Measurements from ENCODE around the gene ZEB1. TPM values are rescaled to one million over a fixed set of nuclear protein-coding genes. Genes with fewer than 3 reads are reported as not detected.

Gene ZEB1
- total RNA-seq, 1 experiment from 2014 or later, result 31.5 TPM

- H3K9me3 ChIP-seq (ENCODE audit: control insufficient read depth, insufficient read depth, low read depth, low read length), result no peaks in the 10 kb centered on the region
- BruUV-seq (replicated peaks), result no TSS peak
- no peak overlapping the region for H3K4me3 ChIP-seq (ENCODE audit: low read depth in 2 of 2, low read length in 2 of 2)
- H3K27me3 ChIP-seq (ENCODE audit: control insufficient read depth, insufficient read depth, low read length), result no peaks in the 10 kb centered on the region
- ATAC-seq, result no peak
- in situ Hi-C loops (cut with HindIII; ENCODE audit: low pct_unique_long_range_greater_than_20kb, low sequenced_read_pairs) (no loop called here), intact Hi-C loops (cut with micrococcal nuclease; ENCODE audit: unreplicated experiment) (no loop called here)
- no peak overlapping the region for H3K27ac ChIP-seq (ENCODE audit: low read length)
- H3K4me1 ChIP-seq (ENCODE audit: control insufficient read depth, insufficient read depth, low read length), result peaks cover 7% of the 10 kb centered on the region; the same call in 1 of the 2 replicates
- no peaks in the 10 kb centered on the region for H3K36me3 ChIP-seq (ENCODE audit: control insufficient read depth, insufficient read depth, low read length)
- TF ChIP-seq TCF7L2 (IDR thresholded peaks at IDR 0.05; ENCODE audit: low read depth, low read length) (no peak), REST (IDR thresholded peaks at IDR 0.05; ENCODE audit: insufficient read depth in 1 of 2, low read depth in 2 of 2, low read length in 1 of 2) (no peak), POLR2AphosphoS5 (IDR thresholded peaks at IDR 0.05; ENCODE audit: low read depth, low read length) (no peak), SIN3A (IDR thresholded peaks at IDR 0.05; ENCODE audit: borderline replicate concordance, insufficient read depth, low read depth, low read length) (no peak), CTCF (IDR thresholded peaks at IDR 0.05) (no peak)
- ChIA-PET CTCF (no interaction called here), POLR2A (no interaction called here)
- no peak for DNase-seq (ENCODE audit: low read depth, low spot score)
These were observed 33.6 kb downstream of the ZEB1 start for GRCh38 chr10:31352436-31353226.

- no peaks in the 10 kb centered on the region for H3K27me3 ChIP-seq (ENCODE audit: control insufficient read depth, insufficient read depth, low read length)
- DNase-seq (ENCODE audit: low read depth, low spot score) (peak; percentile 73), ATAC-seq (peak; percentile 69; the same call in 1 of the 2 replicates)
- no TSS peak for BruUV-seq (replicated peaks)
- peaks cover 7% of the 10 kb centered on the region; the same call in 1 of the 2 replicates for H3K4me1 ChIP-seq (ENCODE audit: control insufficient read depth, insufficient read depth, low read length)
- no peak for TF ChIP-seq POLR2AphosphoS5 (IDR thresholded peaks at IDR 0.05; ENCODE audit: low read depth, low read length)
- H3K4me3 ChIP-seq (ENCODE audit: low read depth in 2 of 2, low read length in 2 of 2), result no peak overlapping the region
- intact Hi-C loops (cut with micrococcal nuclease; ENCODE audit: unreplicated experiment), result no loop called here
- CTCF ChIA-PET, result no interaction called here
- no peaks in the 10 kb centered on the region for H3K36me3 ChIP-seq (ENCODE audit: control insufficient read depth, insufficient read depth, low read length)
- H3K9me3 ChIP-seq (ENCODE audit: control insufficient read depth, insufficient read depth, low read depth, low read length), result no peaks in the 10 kb centered on the region
- in situ Hi-C loops (cut with HindIII; ENCODE audit: low pct_unique_long_range_greater_than_20kb, low sequenced_read_pairs), result no loop called here
- H3K27ac ChIP-seq (ENCODE audit: low read length), result no peak overlapping the region
- POLR2A ChIA-PET, result no interaction called here
These were observed 34.6 kb downstream of the ZEB1 start for GRCh38 chr10:31353574-31353973.

- intact Hi-C loops (cut with micrococcal nuclease; ENCODE audit: unreplicated experiment) (no loop called here), in situ Hi-C loops (cut with HindIII; ENCODE audit: low pct_unique_long_range_greater_than_20kb, low sequenced_read_pairs) (no loop called here)
- no peak for ATAC-seq
- no peak overlapping the region for H3K4me3 ChIP-seq (ENCODE audit: low read depth in 2 of 2, low read length in 2 of 2)
- TF ChIP-seq TCF7L2 (IDR thresholded peaks at IDR 0.05; ENCODE audit: low read depth, low read length), result no peak
- TF ChIP-seq SIN3A (IDR thresholded peaks at IDR 0.05; ENCODE audit: borderline replicate concordance, insufficient read depth, low read depth, low read length), result no peak
- TF ChIP-seq POLR2AphosphoS5 (IDR thresholded peaks at IDR 0.05; ENCODE audit: low read depth, low read length), result no peak
- no peak for TF ChIP-seq REST (IDR thresholded peaks at IDR 0.05; ENCODE audit: insufficient read depth in 1 of 2, low read depth in 2 of 2, low read length in 1 of 2)
- TF ChIP-seq CTCF (IDR thresholded peaks at IDR 0.05), result no peak
- peaks cover 1% of the 10 kb centered on the region; the same call in 1 of the 2 replicates for H3K4me1 ChIP-seq (ENCODE audit: control insufficient read depth, insufficient read depth, low read length)
- ChIA-PET CTCF (no interaction called here), POLR2A (no interaction called here)
- no peak for DNase-seq (ENCODE audit: low read depth, low spot score)
- H3K9me3 ChIP-seq (ENCODE audit: control insufficient read depth, insufficient read depth, low read depth, low read length), result no peaks in the 10 kb centered on the region; the same call in 1 of the 2 replicates
- no peaks in the 10 kb centered on the region for H3K27me3 ChIP-seq (ENCODE audit: control insufficient read depth, insufficient read depth, low read length)
- no TSS peak for BruUV-seq (replicated peaks)
- no peak overlapping the region for H3K27ac ChIP-seq (ENCODE audit: low read length)
- H3K36me3 ChIP-seq (ENCODE audit: control insufficient read depth, insufficient read depth, low read length), result no peaks in the 10 kb centered on the region
These were observed 39.8 kb downstream of the ZEB1 start for GRCh38 chr10:31358688-31359330.
